ENCODE data around the gene ITFG2. TPM values are rescaled to one million over a fixed set of nuclear protein-coding genes. Genes with fewer than 3 reads are reported as not detected.
A peak's percentile ranks its signal among the peaks of the same experiment; 100 is the strongest.

ITFG2 gene
- total and polyA plus RNA-seq, 5 donors from 2014 or later = 38.8 to 80.0 (median 47.6) TPM

DNA sequence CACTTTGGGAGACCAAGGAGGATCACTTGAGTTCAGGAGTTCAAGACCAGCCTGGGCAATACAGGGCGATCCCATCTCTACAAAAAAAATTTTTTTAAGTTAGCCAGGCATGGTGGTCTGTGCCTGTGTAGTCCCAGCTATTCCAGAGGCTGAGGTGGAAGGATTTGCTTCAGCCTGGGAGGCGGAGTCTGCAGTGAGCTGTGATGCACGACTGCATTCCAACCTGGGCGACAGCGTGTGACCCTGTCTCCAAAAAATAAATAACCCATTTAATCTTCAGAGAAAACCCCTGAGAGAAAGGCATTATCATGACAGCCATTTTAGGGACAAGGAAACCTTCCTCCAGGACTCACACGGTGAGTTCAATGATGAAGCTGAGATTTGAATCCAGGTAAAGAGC is 21.4 kb upstream of the ITFG2 start:
- H3K36me3 Mint-ChIP-seq = no peaks in the 10 kb centered on the region
- H3K4me3 ChIP-seq (ENCODE audit: low read depth, low read length) = no peak overlapping the region
- ATAC-seq (ENCODE audit: low read depth in 2 of 2) (no peak), DNase-seq (no peak)
- H3K9me3 ChIP-seq (ENCODE audit: control insufficient read depth in 2 of 2, low read length in 2 of 2) = no peaks in the 10 kb centered on the region
- H3K4me1 ChIP-seq (ENCODE audit: control insufficient read depth, insufficient read depth, low read length, poor library complexity, severe bottlenecking) = peaks cover 14% of the 10 kb centered on the region
- no peaks in the 10 kb centered on the region for H3K27me3 ChIP-seq (ENCODE audit: control insufficient read depth, insufficient read depth, low read length)
- no peak overlapping the region for H3K27ac Mint-ChIP-seq
- no peaks in the 10 kb centered on the region for H3K36me3 ChIP-seq (ENCODE audit: control insufficient read depth, insufficient read depth, low read length)
- H3K4me1 Mint-ChIP-seq = peaks cover 0 to 5% (median 0%) of the 10 kb centered on the region in 4 donors
- H3K27ac ChIP-seq (ENCODE audit: insufficient read depth, low read length, poor library complexity, severe bottlenecking) = no peak overlapping the region
- peaks cover 4% of the 10 kb centered on the region for H3K27me3 Mint-ChIP-seq
- peak overlapping the region in 1 of 4 donors; percentile 18 for H3K4me3 Mint-ChIP-seq
- H3K9me3 Mint-ChIP-seq = no peaks in the 10 kb centered on the region

DNA sequence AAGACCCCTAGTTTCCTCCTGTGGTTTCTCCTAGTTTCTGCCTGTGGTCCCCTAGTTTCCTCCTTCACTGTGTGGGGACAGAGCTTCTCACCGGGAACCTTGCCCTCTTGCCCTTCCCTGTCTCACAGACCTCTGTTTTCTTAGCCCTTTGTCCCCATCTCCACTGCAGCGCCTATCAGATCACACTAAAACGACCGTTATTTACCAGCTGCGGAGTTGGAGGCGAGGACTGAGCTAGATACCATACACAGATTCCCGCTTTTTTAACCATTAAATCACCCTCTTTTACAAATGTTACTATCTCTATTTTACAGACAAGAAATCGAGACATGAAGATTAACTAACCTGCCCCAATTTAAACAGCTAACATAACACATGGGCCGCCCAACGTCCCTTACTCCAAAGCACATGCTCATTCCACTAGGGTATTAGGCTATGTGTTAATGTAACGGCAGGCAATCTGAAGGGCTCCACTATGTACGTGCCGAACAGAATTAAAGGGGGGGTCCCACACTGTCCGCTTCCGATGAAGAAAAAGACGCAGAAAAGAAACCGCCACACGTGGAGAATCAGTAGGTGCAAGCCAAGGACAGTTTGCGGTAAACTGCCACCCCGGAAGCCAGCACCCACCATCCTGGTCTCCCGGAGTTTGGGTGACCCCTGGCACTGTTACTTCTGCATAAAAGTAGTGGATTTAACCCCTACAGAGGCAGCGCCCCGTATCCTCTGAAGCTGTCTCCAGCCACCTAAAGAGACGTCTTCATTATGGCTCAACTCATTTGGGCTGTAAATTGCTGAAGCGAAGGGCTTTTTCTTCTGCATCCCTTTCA is 19.6 kb upstream of the ITFG2 start:
- H3K27me3 Mint-ChIP-seq = peaks cover 4% of the 10 kb centered on the region
- H3K4me1 ChIP-seq (ENCODE audit: control insufficient read depth, insufficient read depth, low read length, poor library complexity, severe bottlenecking) = peaks cover 25% of the 10 kb centered on the region
- H3K9me3 ChIP-seq (ENCODE audit: control insufficient read depth in 2 of 2, low read length in 2 of 2) = no peaks in the 10 kb centered on the region
- peak overlapping the region; percentile 87 to 96 (median 90) for H3K4me3 Mint-ChIP-seq
- no peak overlapping the region for H3K27ac ChIP-seq (ENCODE audit: insufficient read depth, low read length, poor library complexity, severe bottlenecking)
- no peaks in the 10 kb centered on the region for H3K36me3 Mint-ChIP-seq
- H3K9me3 Mint-ChIP-seq = no peaks in the 10 kb centered on the region
- DNase-seq (no peak), ATAC-seq (ENCODE audit: low read depth in 2 of 2) (no peak)
- H3K4me1 Mint-ChIP-seq = peaks cover 4 to 21% (median 10%) of the 10 kb centered on the region in 4 donors
- no peak overlapping the region for H3K4me3 ChIP-seq (ENCODE audit: low read depth, low read length)
- peaks cover 3% of the 10 kb centered on the region for H3K36me3 ChIP-seq (ENCODE audit: control insufficient read depth, insufficient read depth, low read length)
- peak overlapping the region in 2 of 3 donors; percentile 38 to 57 for H3K27ac Mint-ChIP-seq
- H3K27me3 ChIP-seq (ENCODE audit: control insufficient read depth, insufficient read depth, low read length) = no peaks in the 10 kb centered on the region

DNA sequence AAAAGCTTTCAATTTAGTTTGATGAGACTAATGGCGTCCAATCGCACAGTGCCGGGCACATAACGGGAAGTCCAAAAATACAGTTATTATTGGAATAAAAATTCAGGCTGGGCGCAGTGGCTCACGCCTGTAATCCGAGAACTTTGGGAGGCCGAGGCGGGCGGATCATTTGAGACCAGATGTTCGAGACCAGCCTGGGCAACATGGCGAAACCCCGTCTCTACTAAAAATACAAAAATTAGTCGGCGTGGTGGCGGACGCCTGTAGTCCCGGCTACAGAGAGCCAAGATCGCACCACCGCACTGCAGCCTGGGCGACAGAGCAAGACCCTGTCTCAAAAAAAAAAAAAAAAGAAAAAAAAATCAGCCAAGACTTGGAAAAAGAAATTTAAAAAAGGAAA is 18.9 kb upstream of the ITFG2 start:
- H3K27ac ChIP-seq (ENCODE audit: insufficient read depth, low read length, poor library complexity, severe bottlenecking) = no peak overlapping the region
- Mint-ChIP-seq H3K9me3 (no peaks in the 10 kb centered on the region), H3K27me3 (peaks cover 4% of the 10 kb centered on the region), H3K4me1 (peaks cover 6 to 27% (median 10%) of the 10 kb centered on the region in 4 donors), H3K4me3 (peak overlapping the region; percentile 87 to 96 (median 90)), H3K36me3 (peaks cover 3% of the 10 kb centered on the region), H3K27ac (peak overlapping the region in 1 of 3 donors; percentile 60)
- ATAC-seq (ENCODE audit: low read depth in 2 of 2) (no peak), DNase-seq (no peak)
- H3K36me3 ChIP-seq (ENCODE audit: control insufficient read depth, insufficient read depth, low read length) = peaks cover 10% of the 10 kb centered on the region
- peaks cover 25% of the 10 kb centered on the region for H3K4me1 ChIP-seq (ENCODE audit: control insufficient read depth, insufficient read depth, low read length, poor library complexity, severe bottlenecking)
- no peaks in the 10 kb centered on the region for H3K9me3 ChIP-seq (ENCODE audit: control insufficient read depth in 2 of 2, low read length in 2 of 2)
- H3K27me3 ChIP-seq (ENCODE audit: control insufficient read depth, insufficient read depth, low read length) = no peaks in the 10 kb centered on the region
- no peak overlapping the region for H3K4me3 ChIP-seq (ENCODE audit: low read depth, low read length)

DNA sequence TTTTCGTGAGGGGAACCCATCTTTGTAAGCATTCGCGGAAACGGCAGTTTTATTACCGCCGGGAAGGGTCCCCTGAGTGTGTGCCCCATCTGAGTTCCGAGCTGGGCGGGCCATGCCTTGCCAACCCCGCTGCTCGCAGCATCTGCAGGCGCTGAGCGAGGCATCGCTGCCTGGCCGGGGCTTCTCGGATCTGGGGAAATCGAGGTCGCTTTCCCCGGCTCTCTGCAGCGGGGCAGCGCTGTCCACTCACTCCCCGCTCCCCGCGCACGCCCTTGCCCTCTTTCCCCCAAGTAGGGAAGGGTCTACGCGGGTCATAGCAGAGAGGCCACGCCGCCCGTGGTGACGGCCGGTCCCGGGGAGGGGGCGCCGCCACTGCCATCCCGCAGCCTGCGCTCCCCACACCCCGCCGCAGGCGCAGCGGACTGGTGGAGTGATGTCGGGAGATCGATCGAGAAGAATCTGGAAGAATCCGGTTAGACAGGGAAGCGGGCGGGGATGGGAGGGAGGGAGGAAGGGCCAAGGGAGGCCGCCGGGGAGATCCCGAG is 18.2 kb upstream of the ITFG2 start:
- Mint-ChIP-seq H3K4me1 (peaks cover 6 to 27% (median 12%) of the 10 kb centered on the region in 4 donors), H3K36me3 (peaks cover 5% of the 10 kb centered on the region), H3K9me3 (no peaks in the 10 kb centered on the region), H3K4me3 (peak overlapping the region; percentile 88 to 96 (median 94)), H3K27me3 (peaks cover 4% of the 10 kb centered on the region), H3K27ac (peak overlapping the region in 1 of 3 donors; percentile 82)
- Histone ChIP-seq H3K4me1 (ENCODE audit: control insufficient read depth, insufficient read depth, low read length, poor library complexity, severe bottlenecking) (peaks cover 25% of the 10 kb centered on the region), H3K27ac (ENCODE audit: insufficient read depth, low read length, poor library complexity, severe bottlenecking) (no peak overlapping the region), H3K4me3 (ENCODE audit: low read depth, low read length) (peak overlapping the region; percentile 19), H3K36me3 (ENCODE audit: control insufficient read depth, insufficient read depth, low read length) (peaks cover 17% of the 10 kb centered on the region), H3K27me3 (ENCODE audit: control insufficient read depth, insufficient read depth, low read length) (no peaks in the 10 kb centered on the region), H3K9me3 (ENCODE audit: control insufficient read depth in 2 of 2, low read length in 2 of 2) (no peaks in the 10 kb centered on the region)
- no peak for ATAC-seq (ENCODE audit: low read depth in 2 of 2)
- peak; percentile 5 to 23 (median 15) for DNase-seq

DNA sequence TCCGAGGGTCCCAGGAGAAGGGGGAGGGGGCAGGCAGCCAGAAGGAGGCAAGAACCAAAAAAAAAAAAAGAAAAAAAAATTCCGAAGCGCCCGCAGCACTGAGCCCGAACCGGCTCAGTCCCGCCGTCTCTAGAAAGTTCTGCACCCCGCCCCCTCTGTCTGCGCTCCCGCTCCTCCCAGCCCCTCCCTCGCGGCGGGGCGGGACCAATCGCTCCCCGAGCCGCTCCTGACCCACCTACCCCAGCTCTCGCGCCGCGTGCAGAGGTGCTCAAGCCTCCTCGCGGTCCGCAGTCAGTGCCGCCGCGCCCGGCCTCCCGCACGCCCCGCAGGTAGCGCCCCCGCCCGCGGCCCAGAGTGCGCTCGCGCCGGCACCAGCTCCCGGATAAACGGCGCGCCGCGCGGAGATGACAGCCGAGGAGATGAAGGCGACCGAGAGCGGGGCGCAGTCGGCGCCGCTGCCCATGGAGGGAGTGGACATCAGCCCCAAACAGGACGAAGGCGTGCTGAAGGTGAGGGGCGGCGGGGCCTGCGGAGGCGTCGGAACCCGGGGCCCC is 17.7 kb upstream of the ITFG2 start, which contains the start of gene FKBP4:
Gene FKBP4 (plus strand): TSS at position 235 of the 554 bp plus-strand sequence. CDS start 170 bp downstream, at position 405.
- Histone ChIP-seq H3K36me3 (ENCODE audit: control insufficient read depth, insufficient read depth, low read length) (peaks cover 20% of the 10 kb centered on the region), H3K27ac (ENCODE audit: insufficient read depth, low read length, poor library complexity, severe bottlenecking) (peak within 1 kb of the TSS; percentile 53), H3K4me3 (ENCODE audit: low read depth, low read length) (peak within 1 kb of the TSS; percentile 19), H3K9me3 (ENCODE audit: control insufficient read depth in 2 of 2, low read length in 2 of 2) (no peaks in the 10 kb centered on the region), H3K4me1 (ENCODE audit: control insufficient read depth, insufficient read depth, low read length, poor library complexity, severe bottlenecking) (peaks cover 25% of the 10 kb centered on the region), H3K27me3 (ENCODE audit: control insufficient read depth, insufficient read depth, low read length) (no peaks in the 10 kb centered on the region)
- peak; percentile 82 to 90 (median 86) for DNase-seq
- Mint-ChIP-seq H3K4me3 (peak within 1 kb of the TSS; percentile 93 to 97 (median 95)), H3K27me3 (peaks cover 4% of the 10 kb centered on the region), H3K4me1 (peaks cover 6 to 27% (median 13%) of the 10 kb centered on the region in 4 donors), H3K36me3 (peaks cover 9% of the 10 kb centered on the region), H3K27ac (peak within 1 kb of the TSS; percentile 60 to 91 (median 82)), H3K9me3 (no peaks in the 10 kb centered on the region)
- ATAC-seq (ENCODE audit: low read depth in 2 of 2) = peak; percentile 88 to 90

DNA sequence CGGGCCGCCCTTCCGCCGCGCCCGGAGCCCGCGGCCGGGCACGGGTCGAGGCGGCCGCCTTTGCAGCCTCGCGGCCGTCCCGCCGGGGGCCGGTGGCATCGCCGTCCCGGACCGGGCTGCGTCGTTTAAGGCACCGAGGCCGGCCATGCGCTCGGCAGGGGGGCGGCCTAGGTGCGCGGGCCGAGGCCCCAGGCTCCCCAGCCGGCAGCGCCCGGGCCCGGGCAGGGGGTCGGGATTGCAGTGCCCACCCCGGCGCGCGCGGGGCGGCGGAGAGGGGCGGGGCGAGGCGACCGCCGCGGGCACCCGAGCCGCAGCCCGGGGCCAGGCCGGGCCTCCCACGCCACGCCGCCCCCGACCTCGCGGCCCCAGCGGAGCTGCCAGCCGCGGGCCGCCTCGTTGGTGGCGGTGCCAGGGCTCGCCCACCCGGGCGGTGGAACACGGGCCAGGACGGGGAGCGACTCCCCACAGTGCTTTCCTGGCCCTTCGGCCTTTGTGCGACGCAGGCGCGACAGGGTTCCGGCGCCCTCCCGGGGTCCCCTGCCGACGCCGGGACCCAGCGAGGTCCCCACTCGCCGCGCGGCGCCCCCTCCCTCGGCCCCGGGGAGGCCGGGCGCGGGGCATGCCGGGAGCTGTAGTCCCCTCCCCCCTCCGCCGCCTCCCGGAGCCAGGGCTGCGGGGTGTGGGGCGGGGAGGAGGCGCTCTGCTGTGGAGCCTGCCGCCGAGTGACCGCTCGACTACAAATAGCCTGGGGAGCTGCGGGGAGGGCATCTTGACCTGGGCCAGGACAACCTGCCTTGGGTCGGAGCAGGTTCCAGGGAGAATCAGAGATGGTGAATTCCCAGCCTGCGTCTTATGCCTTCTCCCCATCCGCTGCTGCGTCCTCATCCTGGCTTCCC is 16.9 kb upstream of the ITFG2 start:
- peak overlapping the region; percentile 53 for H3K27ac ChIP-seq (ENCODE audit: insufficient read depth, low read length, poor library complexity, severe bottlenecking)

DNA sequence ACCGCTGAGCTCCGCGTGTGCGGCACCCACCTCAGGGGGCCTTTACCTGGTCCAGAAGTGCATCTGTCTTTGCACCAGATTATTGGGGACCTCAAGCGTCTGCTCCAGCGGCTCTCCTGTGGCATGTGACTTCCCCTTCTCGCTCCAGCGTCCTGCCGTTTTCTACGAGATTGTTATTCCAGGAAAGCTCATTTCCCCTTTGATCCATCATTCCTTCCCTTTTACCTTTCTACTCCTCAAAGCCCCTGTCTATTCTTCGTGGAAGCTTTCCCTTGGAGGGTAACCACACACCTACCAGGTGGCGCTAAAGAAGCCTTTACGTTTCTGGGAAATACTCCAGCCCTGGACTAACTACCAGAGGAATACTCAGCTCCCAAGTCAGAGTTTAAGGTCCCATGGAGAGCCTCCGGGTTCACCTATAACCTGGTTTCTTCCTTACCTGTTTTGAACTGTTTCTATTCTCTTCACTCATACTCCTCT is 16.2 kb upstream of the ITFG2 start:
- Mint-ChIP-seq H3K4me3 (peak overlapping the region; percentile 93 to 97 (median 94)), H3K9me3 (no peaks in the 10 kb centered on the region), H3K4me1 (peaks cover 6 to 27% (median 13%) of the 10 kb centered on the region in 4 donors), H3K36me3 (peaks cover 21% of the 10 kb centered on the region), H3K27me3 (peaks cover 4% of the 10 kb centered on the region), H3K27ac (peak overlapping the region; percentile 91 to 93 (median 93))
- H3K27ac ChIP-seq (ENCODE audit: insufficient read depth, low read length, poor library complexity, severe bottlenecking) = peak overlapping the region; percentile 30
- DNase-seq = no peak
- peaks cover 34% of the 10 kb centered on the region for H3K36me3 ChIP-seq (ENCODE audit: control insufficient read depth, insufficient read depth, low read length)
- no peaks in the 10 kb centered on the region for H3K27me3 ChIP-seq (ENCODE audit: control insufficient read depth, insufficient read depth, low read length)
- H3K4me3 ChIP-seq (ENCODE audit: low read depth, low read length) = peak overlapping the region; percentile 86
- peaks cover 25% of the 10 kb centered on the region for H3K4me1 ChIP-seq (ENCODE audit: control insufficient read depth, insufficient read depth, low read length, poor library complexity, severe bottlenecking)
- H3K9me3 ChIP-seq (ENCODE audit: control insufficient read depth in 2 of 2, low read length in 2 of 2) = no peaks in the 10 kb centered on the region
- no peak for ATAC-seq (ENCODE audit: low read depth in 2 of 2)

More for the DNA sequence above, 16.9 kb upstream of the ITFG2 start:
- Mint-ChIP-seq H3K9me3 (no peaks in the 10 kb centered on the region), H3K36me3 (peaks cover 17% of the 10 kb centered on the region), H3K4me3 (peak overlapping the region; percentile 93 to 97 (median 94)), H3K27me3 (peaks cover 4% of the 10 kb centered on the region), H3K4me1 (peaks cover 6 to 27% (median 13%) of the 10 kb centered on the region in 4 donors), H3K27ac (peak overlapping the region; percentile 52 to 93 (median 91))
- Histone ChIP-seq H3K9me3 (ENCODE audit: control insufficient read depth in 2 of 2, low read length in 2 of 2) (no peaks in the 10 kb centered on the region), H3K27me3 (ENCODE audit: control insufficient read depth, insufficient read depth, low read length) (no peaks in the 10 kb centered on the region), H3K4me1 (ENCODE audit: control insufficient read depth, insufficient read depth, low read length, poor library complexity, severe bottlenecking) (peaks cover 25% of the 10 kb centered on the region), H3K4me3 (ENCODE audit: low read depth, low read length) (peak overlapping the region; percentile 86), H3K36me3 (ENCODE audit: control insufficient read depth, insufficient read depth, low read length) (peaks cover 27% of the 10 kb centered on the region)
- DNase-seq (peak; percentile 67 to 72 (median 71)), ATAC-seq (ENCODE audit: low read depth in 2 of 2) (peak; percentile 73 to 77)
